Left ventricle myocardium inferior (tissue), 1 donor: ENCODE results near the gene SLC24A3. TPM values are rescaled to one million over a fixed set of nuclear protein-coding genes. Genes with fewer than 3 reads are reported as not detected.
A peak's percentile ranks its signal among the peaks of the same experiment; 100 is the strongest.

ENCODE experiments used
- DNase-seq: peaks from one replicate; pipeline ENCODE4 v3.0.0-alpha.2; 2020
- H3K27ac ChIP-seq: fragments of 200-600 bp; replicated peaks from 2 replicates; pipeline ENCODE4 v1.8.0; 2021
- H3K27me3 ChIP-seq: fragments of 200-600 bp; 2 replicates; pipeline ENCODE4 v1.8.0; 2021; ENCODE audit warnings: low read depth
- H3K36me3 ChIP-seq: fragments of 200-600 bp; 2 replicates; pipeline ENCODE4 v1.8.0; 2021
- H3K4me1 ChIP-seq: fragments of 200-600 bp; 2 replicates; pipeline ENCODE4 v1.8.0; 2021
- H3K4me3 ChIP-seq: fragments of 200-600 bp; 2 replicates; pipeline ENCODE4 v1.8.0; 2021; ENCODE audit warnings: mild to moderate bottlenecking, moderate library complexity
- H3K9me3 ChIP-seq: fragments of 200-600 bp; replicated peaks from 2 replicates; pipeline ENCODE4 v1.8.0; 2021
- intact Hi-C: fragments of 100-400 bp; cut with micrococcal nuclease; formaldehyde crosslinking; loops from one replicate; pipeline ENCODE4 v1.11.0; 2022
- long read RNA-seq: library from polyadenylated mRNA; unstranded; transcript quantifications from one replicate; pipeline ENCODE4 v2.0.0, GENCODE V29; 2021
- total RNA-seq: library from RNA; stranded (reverse); fragmentation: NEBNext Ultra II Directional; extraction: Animal tissue kit (Norgen Biotek cat#: 25700); gene quantifications from one replicate; pipeline ENCODE4 v1.2.1, GENCODE V29; 2021
- TF ChIP-seq, protein P1 (sequence below): fragments of 200-600 bp; IDR thresholded peaks from 2 replicates; pipeline ENCODE4 v1.8.0; 2021; ENCODE audit warnings: antibody characterized with exemption, mild to moderate bottlenecking, borderline replicate concordance
- donor health status: DM: no; HTN: yes; CAD: no; lungs with severe emphysema.

Gene SLC24A3
- 1.3 TPM for total RNA-seq
- long read RNA-seq: 0 reads

DNA sequence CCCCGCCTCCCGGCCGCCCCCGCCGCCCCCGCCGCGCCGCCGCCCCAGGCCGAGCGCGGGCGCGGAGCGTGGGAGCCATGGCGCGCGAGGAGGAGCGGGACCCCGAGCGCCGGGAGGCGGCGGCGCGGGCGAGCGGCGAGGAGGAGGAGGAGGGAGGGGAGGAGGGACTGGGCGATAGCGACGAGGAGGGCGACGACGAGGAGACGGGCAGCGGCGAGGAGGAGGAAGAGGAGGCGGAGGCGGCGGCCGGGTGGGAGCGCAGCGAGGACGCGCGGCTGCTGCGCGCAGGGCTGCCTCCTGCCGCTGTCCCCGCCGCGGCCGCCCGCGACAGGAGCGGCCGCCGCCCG, at the start of gene SLC24A3:
Gene SLC24A3 (plus strand): TSS at position 174 of the 347 bp plus-strand sequence.
- intact Hi-C loops: no loop called here
- DNase-seq: no peak
- Histone ChIP-seq H3K4me1 (peaks cover 23% of the 10 kb centered on the region), H3K36me3 (no peaks in the 10 kb centered on the region), H3K27ac (no peak within 1 kb of the TSS), H3K4me3 (peak within 1 kb of the TSS; percentile 65), H3K27me3 (peaks cover 93% of the 10 kb centered on the region), H3K9me3 (no peaks in the 10 kb centered on the region)
- TF ChIP-seq, protein P1, sequence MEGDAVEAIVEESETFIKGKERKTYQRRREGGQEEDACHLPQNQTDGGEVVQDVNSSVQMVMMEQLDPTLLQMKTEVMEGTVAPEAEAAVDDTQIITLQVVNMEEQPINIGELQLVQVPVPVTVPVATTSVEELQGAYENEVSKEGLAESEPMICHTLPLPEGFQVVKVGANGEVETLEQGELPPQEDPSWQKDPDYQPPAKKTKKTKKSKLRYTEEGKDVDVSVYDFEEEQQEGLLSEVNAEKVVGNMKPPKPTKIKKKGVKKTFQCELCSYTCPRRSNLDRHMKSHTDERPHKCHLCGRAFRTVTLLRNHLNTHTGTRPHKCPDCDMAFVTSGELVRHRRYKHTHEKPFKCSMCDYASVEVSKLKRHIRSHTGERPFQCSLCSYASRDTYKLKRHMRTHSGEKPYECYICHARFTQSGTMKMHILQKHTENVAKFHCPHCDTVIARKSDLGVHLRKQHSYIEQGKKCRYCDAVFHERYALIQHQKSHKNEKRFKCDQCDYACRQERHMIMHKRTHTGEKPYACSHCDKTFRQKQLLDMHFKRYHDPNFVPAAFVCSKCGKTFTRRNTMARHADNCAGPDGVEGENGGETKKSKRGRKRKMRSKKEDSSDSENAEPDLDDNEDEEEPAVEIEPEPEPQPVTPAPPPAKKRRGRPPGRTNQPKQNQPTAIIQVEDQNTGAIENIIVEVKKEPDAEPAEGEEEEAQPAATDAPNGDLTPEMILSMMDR: no peak

DNA sequence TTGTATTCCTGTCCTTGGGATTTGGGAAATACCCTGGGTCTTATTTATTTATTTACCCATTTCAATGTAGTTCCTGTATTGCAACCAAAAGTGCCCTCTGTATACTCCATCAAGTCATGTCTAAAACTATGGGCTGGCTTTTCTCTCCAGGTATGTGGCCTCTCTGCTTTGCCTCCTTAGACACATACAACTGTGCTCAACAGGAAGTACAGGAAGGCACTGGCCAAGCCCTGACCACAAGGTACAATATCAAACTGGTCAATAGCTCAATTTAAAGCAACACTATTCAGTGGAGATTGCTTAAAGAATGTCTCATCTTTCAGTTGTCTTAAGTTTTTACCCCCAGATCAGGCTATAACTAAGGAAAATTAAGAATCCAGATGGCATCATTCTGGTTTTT, 42.3 kb upstream of the SLC24A3 start:
- Histone ChIP-seq H3K27ac (no peak overlapping the region), H3K9me3 (peaks cover 25% of the 10 kb centered on the region), H3K4me3 (no peak overlapping the region), H3K4me1 (no peaks in the 10 kb centered on the region), H3K27me3 (peaks cover 4% of the 10 kb centered on the region), H3K36me3 (no peaks in the 10 kb centered on the region)
- no peak for DNase-seq
- TF ChIP-seq, protein P1: no peak
- intact Hi-C loops: no loop called here

- intact Hi-C loops: no loop called here
- TF ChIP-seq, protein P1: no peak
- DNase-seq: no peak
- Histone ChIP-seq H3K27me3 (peaks cover 4% of the 10 kb centered on the region), H3K9me3 (peaks cover 11% of the 10 kb centered on the region), H3K36me3 (no peaks in the 10 kb centered on the region), H3K4me1 (no peaks in the 10 kb centered on the region), H3K4me3 (no peak overlapping the region), H3K27ac (no peak overlapping the region)
These were observed 39.8 kb upstream of the SLC24A3 start for GRCh38 chr20:19172637-19173036.

- TF ChIP-seq, protein P1: no peak
- no peaks in the 10 kb centered on the region for H3K9me3 ChIP-seq
- intact Hi-C loops: no loop called here
- no peak for DNase-seq
- no peak overlapping the region for H3K4me3 ChIP-seq
- no peaks in the 10 kb centered on the region for H3K27me3 ChIP-seq
- H3K27ac ChIP-seq: no peak overlapping the region
- H3K36me3 ChIP-seq: no peaks in the 10 kb centered on the region
- no peaks in the 10 kb centered on the region for H3K4me1 ChIP-seq
These were observed 35.9 kb upstream of the SLC24A3 start for GRCh38 chr20:19176470-19177052.

DNA sequence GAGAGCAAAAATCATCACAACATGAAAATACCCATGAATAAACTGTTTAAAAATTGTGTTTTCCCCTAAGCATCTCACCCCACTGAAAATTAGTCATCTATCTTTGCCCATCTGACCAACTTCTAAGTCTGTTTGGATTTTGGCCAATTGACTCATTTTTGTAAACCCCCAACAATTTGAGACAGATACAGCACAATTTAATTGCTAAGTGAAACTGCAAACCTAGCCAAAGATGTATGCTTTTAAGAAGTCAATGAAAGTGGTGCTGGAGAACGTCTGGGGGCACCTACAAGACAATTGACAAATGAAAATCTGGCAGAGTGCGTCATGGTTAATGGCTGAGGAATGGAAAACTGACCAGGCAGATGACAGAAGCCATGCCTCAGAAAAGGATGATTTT, 30.9 kb upstream of the SLC24A3 start:
- no peak overlapping the region for H3K27ac ChIP-seq
- H3K4me1 ChIP-seq: no peaks in the 10 kb centered on the region
- no peak overlapping the region for H3K4me3 ChIP-seq
- DNase-seq: no peak
- intact Hi-C loops: no loop called here
- H3K27me3 ChIP-seq: no peaks in the 10 kb centered on the region
- TF ChIP-seq, protein P1: no peak
- no peaks in the 10 kb centered on the region for H3K36me3 ChIP-seq
- H3K9me3 ChIP-seq: peaks cover 3% of the 10 kb centered on the region
